Naive thymus-derived CD4-positive, alpha-beta T cell (primary cell): ENCODE data around the gene ETV3L. TPM values are rescaled to one million over a fixed set of nuclear protein-coding genes. Genes with fewer than 3 reads are reported as not detected.

Experiments
- ATAC-seq: fragments of 150-1000 bp; cut with Tn5 transposase; 2 replicates; pipeline ENCODE4 v1.10.0; 2021; ENCODE audit warnings: mild to moderate bottlenecking, moderate library complexity
- CTCF ChIA-PET: fragments of 350-600 bp; sonication (Branson Sonifier 250); formaldehyde crosslinking; loops from one replicate; lab custom pipeline; 2021; ENCODE audit warnings: antibody characterized with exemption; lab: Charles Lee
- POLR2A ChIA-PET: fragments of 350-600 bp; sonication (Branson Sonifier 250); formaldehyde crosslinking; loops from one replicate; lab custom pipeline; 2021; ENCODE audit warnings: antibody characterized with exemption, inconsistent platforms; lab: Charles Lee
- DNase-seq, 9 donors: peaks; one replicate each; pipeline versions ENCODE4 v3.0.0 to v3.0.0-alpha.2; 2020 to 2022; ENCODE audit warnings: mixed read lengths in 1 of 9
- H3K27ac ChIP-seq: one replicate; pipeline ENCODE4 v1.7.0; 2013; ENCODE audit warnings: mild to moderate bottlenecking, low read depth, low read length, moderate library complexity
- H3K27me3 ChIP-seq, 2 donors: one replicate each; pipeline ENCODE4 v1.7.0; 2013; ENCODE audit warnings: low read length in 2 of 2, mild to moderate bottlenecking in 2 of 2, moderate library complexity in 2 of 2; ENCODE audit not compliant: control insufficient read depth in 2 of 2, insufficient read depth in 2 of 2
- H3K36me3 ChIP-seq, 3 experiments: 1 replicate in 2 of 3; 2 replicates in 1 of 3; pipeline ENCODE4 v1.7.0; 2013; ENCODE audit warnings: low read length in 3 of 3, mild to moderate bottlenecking in 3 of 3, moderate library complexity in 1 of 3; ENCODE audit not compliant: insufficient read depth in 3 of 3, control insufficient read depth in 2 of 3
- H3K4me1 ChIP-seq, 2 donors: one replicate each; pipeline ENCODE4 v1.7.0; 2013; ENCODE audit warnings: low read length in 2 of 2, mild to moderate bottlenecking in 2 of 2, moderate library complexity in 1 of 2; ENCODE audit not compliant: control insufficient read depth in 2 of 2, insufficient read depth in 2 of 2
- H3K4me3 ChIP-seq: 2 replicates; pipeline ENCODE4 v1.7.0; 2013; ENCODE audit warnings: mild to moderate bottlenecking, low read length
- H3K9me3 ChIP-seq, 3 experiments: 1 replicate in 2 of 3; 2 replicates in 1 of 3; pipeline ENCODE4 v1.7.0; 2013; ENCODE audit warnings: low read length in 3 of 3; ENCODE audit not compliant: control insufficient read depth in 2 of 3
- H3K27ac Mint-ChIP-seq, 9 donors: one replicate each; pipeline ENCODE4 v1.8.0; 2020 to 2022; ENCODE audit warnings: mixed read lengths in 9 of 9, mild to moderate bottlenecking in 8 of 9, moderate library complexity in 5 of 9, inconsistent platforms in 2 of 9
- H3K27me3 Mint-ChIP-seq, 5 donors: one replicate each; pipeline ENCODE4 v1.8.0; 2021 to 2022; ENCODE audit warnings: mixed read lengths in 5 of 5, mild to moderate bottlenecking in 1 of 5
- H3K36me3 Mint-ChIP-seq, 5 donors: one replicate each; pipeline ENCODE4 v1.8.0; 2020 to 2022; ENCODE audit warnings: mixed read lengths in 5 of 5, mild to moderate bottlenecking in 3 of 5, inconsistent platforms in 1 of 5
- H3K4me1 Mint-ChIP-seq, 7 donors: one replicate each; pipeline ENCODE4 v1.8.0; 2020 to 2022; ENCODE audit warnings: mixed read lengths in 7 of 7, mild to moderate bottlenecking in 3 of 7, inconsistent platforms in 1 of 7
- H3K4me3 Mint-ChIP-seq, 10 donors: one replicate each; pipeline ENCODE4 v1.8.0; 2020 to 2022; ENCODE audit warnings: mild to moderate bottlenecking in 10 of 10, mixed read lengths in 10 of 10, moderate library complexity in 6 of 10, inconsistent platforms in 2 of 10
- H3K9me3 Mint-ChIP-seq, 11 donors: one replicate each; pipeline ENCODE4 v1.8.0; 2020 to 2022; ENCODE audit warnings: mixed read lengths in 11 of 11, mild to moderate bottlenecking in 4 of 11, inconsistent platforms in 1 of 11, moderate library complexity in 1 of 11
- intact Hi-C, 2 donors: fragments of 100-400 bp; cut with micrococcal nuclease; formaldehyde crosslinking; loops; one replicate each; pipeline ENCODE4 v1.15.1; 2023
- polyA plus RNA-seq, 2 donors: library from polyadenylated mRNA; unstranded; fragments of 300-500 nt; fragmentation: Illumina TruSeq; gene quantifications; one replicate each; pipeline ENCODE4 v1.2.3, GENCODE V29; 2021
- total RNA-seq, 6 experiments: library from RNA in 5 of 6; stranded (reverse) in 5 of 6; gene quantifications; 1 replicate in 5 of 6; 2 replicates in 1 of 6; pipeline ENCODE4 v1.2.3 and lab custom pipeline; 2021 to 2026

ETV3L gene
- total RNA-seq, result not detected
- polyA plus RNA-seq, result not detected
- total RNA-seq (lab: John Stamatoyannopoulos, UW), result not detected

DNA sequence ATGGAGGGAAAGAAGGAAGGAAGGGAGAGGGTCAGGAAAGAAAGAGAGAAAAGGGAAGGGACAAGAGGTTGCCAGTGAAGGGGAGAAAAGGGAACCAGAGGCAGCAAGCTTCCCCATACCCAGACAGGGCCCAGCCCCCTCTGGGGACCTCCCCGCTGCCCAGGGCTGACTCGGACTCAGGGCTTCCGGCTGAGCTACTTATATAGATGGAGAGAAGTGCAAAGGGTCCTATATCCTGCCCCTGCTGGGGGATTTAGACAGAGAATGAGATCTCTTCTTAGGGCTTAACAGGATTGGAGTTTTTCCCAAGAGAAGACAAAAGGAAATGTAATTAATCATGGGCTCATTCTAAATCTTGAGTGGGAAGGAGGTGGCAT is at the start of gene ETV3L:
ETV3L (minus strand) TSS at position 176 of the 377 bp plus-strand sequence. CDS start 285 bp downstream, outside the sequence.
- intact Hi-C loops, result loop anchor here in 1 of 2 donors (10.0 kb wide), 1 partner anchor 385 kb away; no protein-coding TSS in a partner anchor

GRCh38 chr1:157147906-157148700 is 48.5 kb upstream of the ETV3L start:
- Mint-ChIP-seq H3K36me3 (peaks cover 0 to 2% (median 0%) of the 10 kb centered on the region in 5 donors), H3K9me3 (peaks cover 0 to 1% (median 0%) of the 10 kb centered on the region in 11 donors), H3K4me3 (peak overlapping the region in 1 of 10 donors; percentile 1), H3K4me1 (peaks cover 5 to 41% (median 16%) of the 10 kb centered on the region in 7 donors), H3K27ac (peak overlapping the region in 7 of 9 donors; percentile 0 to 85 (median 20)), H3K27me3 (peaks cover 0 to 7% (median 0%) of the 10 kb centered on the region in 5 donors)
- Histone ChIP-seq H3K4me3 (no peak overlapping the region), H3K4me1 (no peaks in the 10 kb centered on the region), H3K36me3 (no peaks in the 10 kb centered on the region), H3K27me3 (no peaks in the 10 kb centered on the region), H3K27ac (no peak overlapping the region), H3K9me3 (no peaks in the 10 kb centered on the region)
- POLR2A ChIA-PET, result interaction anchor here (1.4 kb wide), 1 partner anchor 9 kb away, joined by 3 read pairs; no protein-coding TSS in a partner anchor
- intact Hi-C loops, result loop anchor here in 1 of 2 donors (1.0 to 2.0 kb wide), 2 partner anchors 9 to 15 kb away; no protein-coding TSS in a partner anchor
- DNase-seq (no peak), ATAC-seq (peak; percentile 61)
- CTCF ChIA-PET, result interaction anchor here (0.6 to 11.4 kb wide), 3 partner anchors 51 to 59 kb away, joined by 3 to 292 read pairs (median 3); no protein-coding TSS in a partner anchor

More for the DNA sequence above, at the start of gene ETV3L:
- Histone ChIP-seq H3K4me1 (no peaks in the 10 kb centered on the region), H3K9me3 (no peaks in the 10 kb centered on the region), H3K4me3 (no peak within 1 kb of the TSS), H3K27me3 (no peaks in the 10 kb centered on the region), H3K27ac (no peak within 1 kb of the TSS), H3K36me3 (no peaks in the 10 kb centered on the region)
- CTCF ChIA-PET, result no interaction called here
- Mint-ChIP-seq H3K9me3 (peaks cover 0 to 1% (median 0%) of the 10 kb centered on the region in 11 donors), H3K4me3 (no peak within 1 kb of the TSS), H3K36me3 (no peaks in the 10 kb centered on the region), H3K27me3 (peaks cover 0 to 29% (median 0%) of the 10 kb centered on the region in 5 donors), H3K27ac (no peak within 1 kb of the TSS), H3K4me1 (peaks cover 0 to 4% (median 0%) of the 10 kb centered on the region in 7 donors)
- ATAC-seq (peak; percentile 80), DNase-seq (no peak)
- POLR2A ChIA-PET, result no interaction called here

DNA sequence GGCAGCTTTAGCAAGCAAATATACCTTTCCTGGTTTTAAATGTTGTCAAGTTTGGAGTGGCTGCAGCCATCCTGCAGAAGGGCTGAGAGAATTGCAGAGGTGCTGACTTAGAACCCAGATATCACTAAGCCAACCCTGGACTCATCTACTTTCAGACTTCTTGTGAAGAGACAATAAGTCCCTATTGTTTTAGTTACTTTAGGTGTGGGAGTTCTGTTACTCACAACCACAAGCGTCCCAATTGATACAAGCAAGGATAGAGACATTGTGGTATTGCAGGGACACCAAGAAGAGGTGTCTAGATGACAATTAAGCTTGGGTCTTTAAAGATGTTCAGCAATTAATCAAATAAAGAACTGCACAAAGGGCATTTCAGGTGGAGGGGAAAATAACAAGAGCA is 47.4 kb upstream of the ETV3L start:
- peaks cover 0 to 1% (median 0%) of the 10 kb centered on the region in 11 donors for H3K9me3 Mint-ChIP-seq
- no peak overlapping the region for H3K4me3 Mint-ChIP-seq
- ChIA-PET POLR2A (interaction anchor here (1.4 kb wide), 1 partner anchor 8 kb away, joined by 3 read pairs; no protein-coding TSS in a partner anchor), CTCF (interaction anchor here (1.3 kb wide), 1 partner anchor 57 kb away, joined by 3 read pairs; no protein-coding TSS in a partner anchor)
- H3K27ac ChIP-seq, result no peak overlapping the region
- H3K4me3 ChIP-seq, result no peak overlapping the region
- H3K36me3 Mint-ChIP-seq, result peaks cover 0 to 2% (median 0%) of the 10 kb centered on the region in 5 donors
- H3K9me3 ChIP-seq, result no peaks in the 10 kb centered on the region
- peaks cover 5 to 34% (median 16%) of the 10 kb centered on the region in 7 donors for H3K4me1 Mint-ChIP-seq
- DNase-seq, result no peak
- intact Hi-C loops, result loop anchor here in 1 of 2 donors (1.0 to 2.0 kb wide), 2 partner anchors 8 to 14 kb away; no protein-coding TSS in a partner anchor
- H3K4me1 ChIP-seq, result no peaks in the 10 kb centered on the region
- no peak for ATAC-seq
- no peaks in the 10 kb centered on the region for H3K27me3 ChIP-seq
- H3K27me3 Mint-ChIP-seq, result peaks cover 0 to 7% (median 0%) of the 10 kb centered on the region in 5 donors
- H3K36me3 ChIP-seq, result no peaks in the 10 kb centered on the region
- H3K27ac Mint-ChIP-seq, result no peak overlapping the region

- Mint-ChIP-seq H3K27ac (no peak overlapping the region), H3K27me3 (peaks cover 0 to 7% (median 0%) of the 10 kb centered on the region in 5 donors), H3K4me1 (peaks cover 5 to 31% (median 13%) of the 10 kb centered on the region in 7 donors), H3K9me3 (peaks cover 0 to 1% (median 0%) of the 10 kb centered on the region in 11 donors), H3K36me3 (peaks cover 0 to 2% (median 0%) of the 10 kb centered on the region in 5 donors), H3K4me3 (no peak overlapping the region)
- H3K4me3 ChIP-seq, result no peak overlapping the region
- no peak for DNase-seq
- no peaks in the 10 kb centered on the region for H3K36me3 ChIP-seq
- ChIA-PET POLR2A (no interaction called here), CTCF (no interaction called here)
- intact Hi-C loops, result loop anchor here in 1 of 2 donors (2.0 kb wide), 1 partner anchor 13 kb away; no protein-coding TSS in a partner anchor
- H3K27me3 ChIP-seq, result no peaks in the 10 kb centered on the region
- no peaks in the 10 kb centered on the region for H3K9me3 ChIP-seq
- no peaks in the 10 kb centered on the region for H3K4me1 ChIP-seq
- no peak for ATAC-seq
- no peak overlapping the region for H3K27ac ChIP-seq
These were observed 46.6 kb upstream of the ETV3L start for GRCh38 chr1:157146244-157146643.

DNA sequence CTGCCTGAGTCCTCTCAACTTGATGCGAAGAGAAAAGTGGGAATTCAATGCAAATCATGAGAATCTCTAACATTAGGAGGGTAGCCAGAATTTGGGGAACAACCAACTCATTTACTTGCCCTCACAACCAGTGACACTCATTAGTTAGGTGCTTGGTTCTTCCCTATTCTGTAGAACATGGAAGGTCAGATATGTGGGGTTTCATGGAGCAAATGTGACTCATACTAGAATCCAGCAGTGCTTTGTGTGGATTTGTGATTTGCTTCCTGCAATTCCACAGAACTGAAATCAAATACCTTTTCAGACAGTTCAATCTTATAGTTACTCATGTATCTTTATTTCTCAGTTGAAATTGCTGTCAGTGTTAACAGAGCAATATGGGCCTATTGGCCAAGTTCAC is 45.5 kb upstream of the ETV3L start:
- no peak for ATAC-seq
- H3K27ac Mint-ChIP-seq, result no peak overlapping the region
- Histone ChIP-seq H3K4me1 (no peaks in the 10 kb centered on the region), H3K27ac (no peak overlapping the region), H3K9me3 (no peaks in the 10 kb centered on the region), H3K4me3 (no peak overlapping the region), H3K36me3 (no peaks in the 10 kb centered on the region), H3K27me3 (no peaks in the 10 kb centered on the region)
- peaks cover 0 to 2% (median 0%) of the 10 kb centered on the region in 5 donors for H3K36me3 Mint-ChIP-seq
- CTCF ChIA-PET, result no interaction called here
- POLR2A ChIA-PET, result interaction anchor here (0.8 kb wide), 1 partner anchor 11 kb away, joined by 3 read pairs; no protein-coding TSS in a partner anchor
- peaks cover 0 to 28% (median 11%) of the 10 kb centered on the region in 7 donors for H3K4me1 Mint-ChIP-seq
- H3K27me3 Mint-ChIP-seq, result peaks cover 0 to 7% (median 0%) of the 10 kb centered on the region in 5 donors
- intact Hi-C loops, result no loop called here
- no peak for DNase-seq
- peaks cover 0 to 1% (median 0%) of the 10 kb centered on the region in 11 donors for H3K9me3 Mint-ChIP-seq
- no peak overlapping the region for H3K4me3 Mint-ChIP-seq

- DNase-seq (no peak), ATAC-seq (no peak)
- H3K27me3 Mint-ChIP-seq, result peaks cover 0 to 7% (median 0%) of the 10 kb centered on the region in 5 donors
- H3K4me1 ChIP-seq, result no peaks in the 10 kb centered on the region
- H3K4me3 Mint-ChIP-seq, result no peak overlapping the region
- intact Hi-C loops, result no loop called here
- H3K36me3 ChIP-seq, result no peaks in the 10 kb centered on the region
- CTCF ChIA-PET, result no interaction called here
- H3K4me3 ChIP-seq, result no peak overlapping the region
- peaks cover 0 to 1% (median 0%) of the 10 kb centered on the region in 11 donors for H3K9me3 Mint-ChIP-seq
- H3K27ac Mint-ChIP-seq, result no peak overlapping the region
- H3K27ac ChIP-seq, result no peak overlapping the region
- H3K4me1 Mint-ChIP-seq, result peaks cover 0 to 30% (median 16%) of the 10 kb centered on the region in 7 donors
- POLR2A ChIA-PET, result interaction anchor here (0.8 kb wide), 1 partner anchor 10 kb away, joined by 3 read pairs; no protein-coding TSS in a partner anchor
- no peaks in the 10 kb centered on the region for H3K27me3 ChIP-seq
- H3K9me3 ChIP-seq, result no peaks in the 10 kb centered on the region
- peaks cover 0 to 2% (median 0%) of the 10 kb centered on the region in 5 donors for H3K36me3 Mint-ChIP-seq
These were observed 44.9 kb upstream of the ETV3L start for GRCh38 chr1:157144509-157144908.
